HCT116 (cell line): Measurements from ENCODE around the gene TFAP2B. TPM values are rescaled to one million over a fixed set of nuclear protein-coding genes. Genes with fewer than 3 reads are reported as not detected.

Experiments
- ATAC-seq: fragments of 200-7000 bp; cut with Tn5 transposase; 2 replicates; pipeline ENCODE4 v1.9.1; 2020; ENCODE audit warnings: mild to moderate bottlenecking, moderate library complexity
- BruUV-seq: library from RNA; stranded (reverse); fragments of 400-500 nt; replicated peaks from 2 replicates; lab custom pipeline; 2021; lab: Mats Ljungman, UMichigan
- CTCF ChIA-PET: fragments of 300-600 bp; sonication (Branson Sonifier 250); formaldehyde crosslinking; loops from one replicate; lab custom pipeline; 2021; ENCODE audit warnings: antibody characterized with exemption; lab: Charles Lee
- POLR2A ChIA-PET: fragments of 300-600, 350-600 bp; sonication (Branson Sonifier 250); formaldehyde crosslinking; loops from one replicate; lab custom pipeline; 2021; ENCODE audit warnings: antibody characterized with exemption; lab: Charles Lee
- RAD21 ChIA-PET, 2 experiments: fragments of 300-600 bp; sonication (Branson Sonifier 250); formaldehyde crosslinking; loops; one replicate each; lab custom pipeline; 2023; ENCODE audit warnings: low total read pairs in 2 of 2; ENCODE audit not compliant: uncharacterized antibody in 2 of 2, unreplicated experiment in 2 of 2, low non-redundant PET in 1 of 2; lab: Charles Lee
- DNase-seq: peaks from one replicate; pipeline ENCODE4 v3.0.0-alpha.2; 2010; ENCODE audit warnings: low read depth, low spot score
- H2AFZ ChIP-seq: fragments of 200-600 bp; shearing (Covaris generic), sonication (generic); 2 replicates; pipeline ENCODE4 v1.6.1; 2017; ENCODE audit warnings: low read depth, mixed run types, mixed read lengths, antibody characterized with exemption, low read length; ENCODE audit not compliant: poor library complexity, severe bottlenecking
- H3K27ac ChIP-seq: 2 replicates; pipeline ENCODE4 v1.5.1; 2012; ENCODE audit warnings: low read depth, low read length
- H3K27me3 ChIP-seq: fragments of 200-600 bp; sonication (generic); 2 replicates; pipeline ENCODE4 v1.6.1; 2016; ENCODE audit warnings: mixed run types, low read length, mixed read lengths; ENCODE audit not compliant: insufficient read depth
- H3K36me3 ChIP-seq, 2 experiments: fragments of 200-500 bp in 1 of 2; fragments of 200-600 bp in 1 of 2; sonication (Bioruptor generic) in 1 of 2; sonication (generic) in 1 of 2; 2 replicates each; pipeline versions ENCODE4 v1.5.1 to v1.6.1; 2014 to 2016; ENCODE audit warnings: low read length in 2 of 2, inconsistent platforms in 1 of 2, mixed read lengths in 1 of 2, mixed run types in 1 of 2; ENCODE audit not compliant: insufficient read depth in 2 of 2, control insufficient read depth in 1 of 2
- H3K4me1 ChIP-seq, 2 experiments: fragments of 200-600 bp in 1 of 2; sonication (generic) in 1 of 2; 2 replicates each; pipeline versions ENCODE4 v1.5.1 to v1.6.1; 2012 to 2017; ENCODE audit warnings: low read length in 2 of 2, inconsistent platforms in 1 of 2, mild to moderate bottlenecking in 1 of 2, mixed read lengths in 1 of 2, mixed run types in 1 of 2, moderate library complexity in 1 of 2; ENCODE audit not compliant: insufficient read depth in 2 of 2, control insufficient read depth in 1 of 2
- H3K4me2 ChIP-seq: fragments of 200-600 bp; sonication (generic); 2 replicates; pipeline ENCODE4 v1.6.1; 2017; ENCODE audit warnings: mixed run types, low read length, mixed read lengths
- H3K4me3 ChIP-seq, 2 experiments: fragments of 200-600 bp in 1 of 2; sonication (generic) in 1 of 2; replicated peaks in 1 of 2; 2 replicates each; pipeline ENCODE4 v1.5.1; 2011 to 2016; ENCODE audit warnings: low read length in 2 of 2, control low read depth in 1 of 2, low read depth in 1 of 2, mild to moderate bottlenecking in 1 of 2, mixed read lengths in 1 of 2, mixed run types in 1 of 2
- H3K79me2 ChIP-seq: fragments of 200-600 bp; sonication (generic); 2 replicates; pipeline ENCODE4 v1.6.1; 2017; ENCODE audit warnings: mild to moderate bottlenecking, mixed run types, low read length, moderate library complexity, mixed read lengths; ENCODE audit not compliant: insufficient read depth
- H3K9ac ChIP-seq: fragments of 200-600 bp; sonication (generic); 2 replicates; pipeline ENCODE4 v1.6.1; 2016; ENCODE audit warnings: low read length, mixed read lengths
- H3K9me2 ChIP-seq: fragments of 200-600 bp; sonication (generic), shearing (Covaris generic); 2 replicates; pipeline ENCODE4 v1.6.1; 2017; ENCODE audit warnings: mixed run types, mild to moderate bottlenecking, moderate library complexity; ENCODE audit not compliant: insufficient read depth
- H3K9me3 ChIP-seq, 2 experiments: fragments of 200-500 bp in 1 of 2; fragments of 200-600 bp in 1 of 2; sonication (Bioruptor generic) in 1 of 2; sonication (generic) in 1 of 2; 2 replicates each; pipeline ENCODE4 v1.6.1; 2014 to 2017; ENCODE audit warnings: low read length in 2 of 2, mixed read lengths in 2 of 2, inconsistent platforms in 1 of 2, low read depth in 1 of 2, mild to moderate bottlenecking in 1 of 2, mixed run types in 1 of 2, moderate library complexity in 1 of 2; ENCODE audit not compliant: control insufficient read depth in 1 of 2, insufficient read depth in 1 of 2
- H4K20me1 ChIP-seq: fragments of 200-600 bp; sonication (generic), shearing (Covaris generic); 2 replicates; pipeline ENCODE4 v1.6.1; 2017; ENCODE audit warnings: mixed run types, mild to moderate bottlenecking, moderate library complexity; ENCODE audit not compliant: insufficient read depth
- CBX3 ChIP-seq: IDR thresholded peaks from 2 replicates; pipeline ENCODE4 v1.6.1; 2012; ENCODE audit warnings: low read depth
- EGR1 ChIP-seq: IDR thresholded peaks from 2 replicates; pipeline ENCODE4 v1.6.1; 2012; ENCODE audit warnings: low read depth
- EZH2 ChIP-seq: fragments of 200-600 bp; sonication (generic); IDR thresholded peaks from 2 replicates; pipeline ENCODE4 v1.6.1; 2017; ENCODE audit warnings: antibody characterized with exemption, mixed run types
- EZH2phosphoT487 ChIP-seq: fragments of 200-600 bp; IDR thresholded peaks from 2 replicates; pipeline ENCODE4 v1.6.1; 2018; ENCODE audit warnings: antibody characterized with exemption, borderline replicate concordance
- JUND ChIP-seq: IDR thresholded peaks from 2 replicates; pipeline ENCODE4 v1.6.1; 2012
- POLR2A ChIP-seq: IDR thresholded peaks from 2 replicates; pipeline ENCODE4 v1.7.0; 2011; ENCODE audit warnings: borderline replicate concordance; ENCODE audit not compliant: insufficient read depth, insufficient read length; ENCODE audit errors: extremely low read depth
- POLR2AphosphoS5 ChIP-seq: IDR thresholded peaks from 2 replicates; pipeline ENCODE4 v1.6.1; 2011; ENCODE audit warnings: mild to moderate bottlenecking, low read depth, low read length, moderate library complexity
- RAD21 ChIP-seq: IDR thresholded peaks from 2 replicates; pipeline ENCODE4 v1.6.1; 2012; ENCODE audit warnings: low read depth, mild to moderate bottlenecking
- SIN3A ChIP-seq: IDR thresholded peaks from 2 replicates; pipeline ENCODE4 v1.6.1; 2012; ENCODE audit warnings: low read depth
- SP1 ChIP-seq: IDR thresholded peaks from 2 replicates; pipeline ENCODE4 v1.6.1; 2012; ENCODE audit warnings: low read depth
- SRF ChIP-seq: IDR thresholded peaks from 2 replicates; pipeline ENCODE4 v1.6.1; 2012; ENCODE audit warnings: low read depth
- TCF7L2 ChIP-seq: IDR thresholded peaks from 2 replicates; pipeline ENCODE4 v1.7.0; 2011; ENCODE audit warnings: borderline replicate concordance, inconsistent platforms; ENCODE audit not compliant: insufficient read depth, insufficient read length; ENCODE audit errors: extremely low read depth
- ZFX ChIP-seq: fragments of 450-650 bp; IDR thresholded peaks from 2 replicates; pipeline ENCODE4 v1.6.1; 2017
- ZNF274 ChIP-seq: fragments of 200-500 bp; sonication (Bioruptor generic); IDR thresholded peaks from 2 replicates; pipeline ENCODE4 v1.6.1; 2014; ENCODE audit warnings: mild to moderate bottlenecking, low read depth, low read length, inconsistent platforms
- intact Hi-C: fragments of 100-400 bp; cut with micrococcal nuclease; formaldehyde crosslinking; loops from 2 replicates; pipeline ENCODE4 v1.10.0; 2022
- total RNA-seq: library from RNA; stranded (reverse); gene quantifications from one replicate; pipeline ENCODE4 v1.2.1, GENCODE V29; 2021; ENCODE audit not compliant: unreplicated experiment
- TF ChIP-seq, protein P1 (sequence below): IDR thresholded peaks from 2 replicates; pipeline ENCODE4 v1.6.1; 2012
- TF ChIP-seq, protein P2 (sequence below), 3 experiments: fragments of 200-600 bp in 1 of 3; sonication (generic) in 1 of 3; IDR thresholded peaks in 2 of 3; conservative IDR thresholded peaks in 1 of 3; 2 replicates each; pipeline ENCODE4 v1.5.1; 2012 to 2017; ENCODE audit warnings: low read depth in 2 of 3, low read length in 2 of 3, antibody characterized with exemption in 1 of 3, borderline replicate concordance in 1 of 3, control low read depth in 1 of 3, mild to moderate bottlenecking in 1 of 3, mixed read lengths in 1 of 3, mixed run types in 1 of 3, moderate library complexity in 1 of 3; ENCODE audit not compliant: insufficient read depth in 1 of 3

The TFAP2B gene
- total RNA-seq, 1 experiment from 2014 or later, result not detected

DNA sequence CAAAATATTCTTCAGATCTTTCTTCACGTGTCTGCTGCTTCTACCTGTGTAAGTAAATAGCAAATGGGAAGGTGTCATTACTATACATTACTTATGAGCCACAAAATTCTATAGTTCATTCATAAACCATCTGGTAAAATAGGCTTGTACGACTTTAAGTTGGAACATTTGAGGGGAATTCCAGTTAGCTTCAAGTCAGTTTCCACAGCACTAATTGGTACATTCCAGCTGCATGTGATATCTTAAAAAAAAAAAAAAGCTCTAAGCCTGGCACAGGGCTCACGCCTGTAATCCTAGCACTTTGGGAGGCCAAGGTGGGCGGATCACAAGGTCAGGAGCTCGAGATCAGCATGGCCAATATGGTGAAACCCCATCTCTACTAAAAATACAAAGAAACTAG is 23.1 kb upstream of the TFAP2B start (continued):
- TF ChIP-seq SRF (no peak), EGR1 (no peak), SIN3A (no peak), POLR2A (no peak), TCF7L2 (no peak)
- TF ChIP-seq, protein P1, sequence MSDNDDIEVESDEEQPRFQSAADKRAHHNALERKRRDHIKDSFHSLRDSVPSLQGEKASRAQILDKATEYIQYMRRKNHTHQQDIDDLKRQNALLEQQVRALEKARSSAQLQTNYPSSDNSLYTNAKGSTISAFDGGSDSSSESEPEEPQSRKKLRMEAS, result no peak

DNA sequence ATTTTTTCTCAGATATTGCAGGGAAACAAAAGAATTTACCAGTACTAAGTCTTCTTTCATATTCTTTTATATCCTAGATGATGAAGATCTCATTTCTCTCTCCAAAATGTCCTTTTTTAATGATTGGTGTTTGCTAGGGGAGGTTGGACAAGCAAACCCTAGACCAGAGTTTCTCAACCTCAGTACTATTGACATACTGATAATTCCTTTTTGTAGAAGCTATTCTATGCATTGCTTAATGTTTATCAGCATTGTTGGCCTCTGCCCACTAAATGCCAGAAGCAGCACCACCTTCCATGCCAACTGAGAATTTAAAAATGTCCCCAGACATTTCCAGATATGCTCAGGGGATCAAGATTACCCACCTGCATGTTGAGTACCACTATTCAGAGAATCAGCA is 14.4 kb upstream of the TFAP2B start:
- Histone ChIP-seq H4K20me1 (no peaks in the 10 kb centered on the region; the same call in 1 of the 2 replicates), H3K4me2 (no peak overlapping the region), H3K9me2 (no peaks in the 10 kb centered on the region), H3K4me3 (no peak overlapping the region), H3K27ac (no peak overlapping the region), H3K9ac (no peak overlapping the region), H3K4me1 (no peaks in the 10 kb centered on the region), H2AFZ (no peak overlapping the region), H3K27me3 (no peaks in the 10 kb centered on the region), H3K36me3 (no peaks in the 10 kb centered on the region), H3K79me2 (no peaks in the 10 kb centered on the region), H3K9me3 (peaks cover 0 to 7% of the 10 kb centered on the region in 2 experiments; a peak in 2 of 4 replicates)
- ChIA-PET RAD21 (no interaction called here), CTCF (no interaction called here), POLR2A (no interaction called here)
- TF ChIP-seq SRF (no peak), TCF7L2 (no peak), SP1 (no peak), RAD21 (no peak), ZFX (no peak), JUND (no peak), SIN3A (no peak)
- intact Hi-C loops, result no loop called here
- ATAC-seq, result no peak
- no peak for DNase-seq
- BruUV-seq, result no TSS peak

DNA sequence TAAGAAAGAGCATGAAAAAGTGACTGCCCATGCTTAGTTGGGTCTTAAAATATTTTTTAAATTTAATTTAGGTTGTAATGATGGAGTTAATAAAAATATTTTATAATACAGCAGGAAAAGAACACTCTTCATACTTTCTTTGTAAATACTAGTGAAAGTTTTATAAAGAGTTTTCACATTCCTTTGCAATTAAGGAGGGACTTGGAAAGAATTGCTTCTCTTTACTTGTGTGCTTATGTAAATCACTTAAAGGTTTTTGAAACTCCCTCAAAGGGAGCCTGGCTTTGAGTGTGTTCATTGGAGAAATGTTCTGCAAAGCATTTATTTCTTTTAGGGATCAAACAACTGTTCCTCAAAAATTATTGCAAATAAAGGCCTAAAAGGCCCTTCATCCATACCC is 11.6 kb upstream of the TFAP2B start:
- Histone ChIP-seq H3K9ac (no peak overlapping the region), H3K9me2 (no peaks in the 10 kb centered on the region), H3K79me2 (no peaks in the 10 kb centered on the region), H4K20me1 (no peaks in the 10 kb centered on the region), H3K4me3 (no peak overlapping the region), H3K36me3 (no peaks in the 10 kb centered on the region), H2AFZ (no peak overlapping the region), H3K27ac (no peak overlapping the region), H3K4me1 (no peaks in the 10 kb centered on the region), H3K9me3 (peaks cover 0 to 7% of the 10 kb centered on the region in 2 experiments; a peak in 2 of 4 replicates), H3K4me2 (no peak overlapping the region), H3K27me3 (no peaks in the 10 kb centered on the region)
- no peak for DNase-seq
- TF ChIP-seq EGR1, result no peak
- no peak for TF ChIP-seq EZH2phosphoT487
- TF ChIP-seq SRF, result no peak
- TF ChIP-seq JUND, result no peak
- TF ChIP-seq SP1, result no peak
- TF ChIP-seq, protein P2, sequence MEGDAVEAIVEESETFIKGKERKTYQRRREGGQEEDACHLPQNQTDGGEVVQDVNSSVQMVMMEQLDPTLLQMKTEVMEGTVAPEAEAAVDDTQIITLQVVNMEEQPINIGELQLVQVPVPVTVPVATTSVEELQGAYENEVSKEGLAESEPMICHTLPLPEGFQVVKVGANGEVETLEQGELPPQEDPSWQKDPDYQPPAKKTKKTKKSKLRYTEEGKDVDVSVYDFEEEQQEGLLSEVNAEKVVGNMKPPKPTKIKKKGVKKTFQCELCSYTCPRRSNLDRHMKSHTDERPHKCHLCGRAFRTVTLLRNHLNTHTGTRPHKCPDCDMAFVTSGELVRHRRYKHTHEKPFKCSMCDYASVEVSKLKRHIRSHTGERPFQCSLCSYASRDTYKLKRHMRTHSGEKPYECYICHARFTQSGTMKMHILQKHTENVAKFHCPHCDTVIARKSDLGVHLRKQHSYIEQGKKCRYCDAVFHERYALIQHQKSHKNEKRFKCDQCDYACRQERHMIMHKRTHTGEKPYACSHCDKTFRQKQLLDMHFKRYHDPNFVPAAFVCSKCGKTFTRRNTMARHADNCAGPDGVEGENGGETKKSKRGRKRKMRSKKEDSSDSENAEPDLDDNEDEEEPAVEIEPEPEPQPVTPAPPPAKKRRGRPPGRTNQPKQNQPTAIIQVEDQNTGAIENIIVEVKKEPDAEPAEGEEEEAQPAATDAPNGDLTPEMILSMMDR (IDR thresholded peaks at IDR 0.05 in 2 of 3, conservative IDR thresholded peaks at IDR 0.05 in 1 of 3; ENCODE audit: borderline replicate concordance in 1 of 3, insufficient read depth in 1 of 3, low read depth in 2 of 3, low read length in 2 of 3), result no peak
- TF ChIP-seq EZH2, result no peak
- no peak for TF ChIP-seq POLR2A
- TF ChIP-seq ZFX, result no peak
- no peak for TF ChIP-seq CBX3
- TF ChIP-seq ZNF274, result no peak
- no peak for TF ChIP-seq POLR2AphosphoS5
- ATAC-seq, result no peak
- CTCF ChIA-PET, result no interaction called here
- BruUV-seq, result no TSS peak
- RAD21 ChIA-PET, result no interaction called here
- POLR2A ChIA-PET, result no interaction called here
- intact Hi-C loops, result no loop called here
